ENCODE data around the gene PARP6.

Gene PARP6

GRCh38 chr15:72205896-72206676, 66.3 kb downstream of the PARP6 start:
- H3K4me1 ChIP-seq (ENCODE audit: control insufficient read depth in 1 of 2, insufficient read depth in 1 of 2, low read depth in 1 of 2, low read length in 1 of 2) = no peaks in the 10 kb centered on the region
- H3K36me3 ChIP-seq = peaks cover 99% of the 10 kb centered on the region
- no peak overlapping the region for H3K4me3 ChIP-seq (ENCODE audit: low read depth in 1 of 2, low read length in 1 of 2)
- peak overlapping the region; percentile 9 for H3K27ac ChIP-seq
- no peak for TF ChIP-seq CTCF (IDR thresholded peaks at IDR 0.05)
- no peaks in the 10 kb centered on the region for H3K27me3 ChIP-seq
- H3K9me3 ChIP-seq = no peaks in the 10 kb centered on the region

GRCh38 chr15:72205273-72205672, 67.1 kb downstream of the PARP6 start:
- no peaks in the 10 kb centered on the region for H3K4me1 ChIP-seq (ENCODE audit: control insufficient read depth in 1 of 2, insufficient read depth in 1 of 2, low read depth in 1 of 2, low read length in 1 of 2)

GRCh38 chr15:72203507-72203837, 68.9 kb downstream of the PARP6 start:
- no peaks in the 10 kb centered on the region for H3K9me3 ChIP-seq
- H3K4me3 ChIP-seq (ENCODE audit: low read depth in 1 of 2, low read length in 1 of 2) = no peak overlapping the region
- no peak overlapping the region for H3K27ac ChIP-seq
- peaks cover 4% of the 10 kb centered on the region for H3K27me3 ChIP-seq
- H3K4me1 ChIP-seq (ENCODE audit: control insufficient read depth in 1 of 2, insufficient read depth in 1 of 2, low read depth in 1 of 2, low read length in 1 of 2) = no peaks in the 10 kb centered on the region
- peaks cover 100% of the 10 kb centered on the region for H3K36me3 ChIP-seq
- TF ChIP-seq CTCF (IDR thresholded peaks at IDR 0.05) = no peak

More at GRCh38 chr15:72205273-72205672, 67.1 kb downstream of the PARP6 start:
- no peak for TF ChIP-seq CTCF (IDR thresholded peaks at IDR 0.05)
- Histone ChIP-seq H3K9me3 (no peaks in the 10 kb centered on the region), H3K4me3 (ENCODE audit: low read depth in 1 of 2, low read length in 1 of 2) (no peak overlapping the region), H3K36me3 (peaks cover 99% of the 10 kb centered on the region), H3K27me3 (no peaks in the 10 kb centered on the region), H3K27ac (no peak overlapping the region)

- H3K4me1 ChIP-seq (ENCODE audit: control insufficient read depth in 1 of 2, insufficient read depth in 1 of 2, low read depth in 1 of 2, low read length in 1 of 2) = peaks cover 1 to 3% of the 10 kb centered on the region in 2 experiments
- H3K27me3 ChIP-seq = peaks cover 9% of the 10 kb centered on the region
- no peak overlapping the region for H3K27ac ChIP-seq
- no peaks in the 10 kb centered on the region for H3K9me3 ChIP-seq
- no peak for TF ChIP-seq CTCF (IDR thresholded peaks at IDR 0.05)
- peaks cover 100% of the 10 kb centered on the region for H3K36me3 ChIP-seq
- H3K4me3 ChIP-seq (ENCODE audit: low read depth in 1 of 2, low read length in 1 of 2) = no peak overlapping the region
These were observed 69.4 kb downstream of the PARP6 start for GRCh38 chr15:72202801-72203506.

GRCh38 chr15:72202302-72202701, 70.1 kb downstream of the PARP6 start:
- H3K27ac ChIP-seq = peak overlapping the region; percentile 9
- no peak for TF ChIP-seq CTCF (IDR thresholded peaks at IDR 0.05)
- peaks cover 93% of the 10 kb centered on the region for H3K36me3 ChIP-seq
- peaks cover 6% of the 10 kb centered on the region in 2 experiments for H3K4me1 ChIP-seq (ENCODE audit: control insufficient read depth in 1 of 2, insufficient read depth in 1 of 2, low read depth in 1 of 2, low read length in 1 of 2)
- H3K27me3 ChIP-seq = peaks cover 15% of the 10 kb centered on the region
- no peaks in the 10 kb centered on the region for H3K9me3 ChIP-seq
- no peak overlapping the region for H3K4me3 ChIP-seq (ENCODE audit: low read depth in 1 of 2, low read length in 1 of 2)

Measured in neutrophil (primary cell).